Activated CD4-positive, alpha-beta memory T cell treated with anti-CD3 and anti-CD28 coated beads for 36 hours (primary cell): Measurements from ENCODE around the gene SLC15A3. TPM values are rescaled to one million over a fixed set of nuclear protein-coding genes. Genes with fewer than 3 reads are reported as not detected.

Experiments
- CTCF ChIA-PET: fragments of 350-600 bp; sonication (Branson Sonifier 250); formaldehyde crosslinking; loops from one replicate; lab custom pipeline; 2021; ENCODE audit warnings: antibody characterized with exemption, inconsistent platforms; lab: Charles Lee
- POLR2A ChIA-PET: fragments of 350-600 bp; sonication (Branson Sonifier 250); formaldehyde crosslinking; loops from one replicate; lab custom pipeline; 2021; ENCODE audit warnings: antibody characterized with exemption; lab: Charles Lee
- DNase-seq: peaks from one replicate; pipeline ENCODE4 v3.0.0-alpha.2; 2020
- H3K27ac Mint-ChIP-seq: one replicate; pipeline ENCODE4 v1.8.0; 2021; ENCODE audit warnings: mixed read lengths
- H3K27me3 Mint-ChIP-seq: one replicate; pipeline ENCODE4 v1.8.0; 2021; ENCODE audit warnings: mixed read lengths
- H3K36me3 Mint-ChIP-seq: one replicate; pipeline ENCODE4 v1.8.0; 2021; ENCODE audit warnings: mixed read lengths
- H3K4me1 Mint-ChIP-seq: one replicate; pipeline ENCODE4 v1.8.0; 2021; ENCODE audit warnings: low read depth, mixed read lengths
- H3K4me3 Mint-ChIP-seq: one replicate; pipeline ENCODE4 v1.8.0; 2021; ENCODE audit warnings: mild to moderate bottlenecking, mixed read lengths
- H3K9me3 Mint-ChIP-seq: one replicate; pipeline ENCODE4 v1.8.0; 2021; ENCODE audit warnings: mixed read lengths
- intact Hi-C: fragments of 100-400 bp; cut with micrococcal nuclease; formaldehyde crosslinking; loops from one replicate; pipeline ENCODE4 v1.15.1; 2023
- total RNA-seq, 2 experiments: library from RNA; stranded (reverse); gene quantifications; one replicate each; pipeline ENCODE4 v1.2.3, GENCODE V29; 2021

SLC15A3 gene
- total RNA-seq, 2 experiments from 2014 or later = 1.3 to 1.8 TPM

- POLR2A ChIA-PET = no interaction called here
- intact Hi-C loops = loop anchor here (5.0 to 10.0 kb wide), 2 partner anchors 33 to 415 kb away; partner anchors contain the start of genes DDB1, SLC15A3 and TKFC
- CTCF ChIA-PET = interaction anchor here (0.8 to 1.7 kb wide), 4 partner anchors 20 to 144 kb away, joined by 3 to 5 read pairs (median 4); no protein-coding TSS in a partner anchor
These were observed 32.7 kb downstream of the SLC15A3 start for GRCh38 chr11:60919320-60919719.

GRCh38 chr11:60918939-60919265 lies 33.1 kb downstream of the SLC15A3 start:
- Mint-ChIP-seq H3K4me3 (no peak overlapping the region), H3K36me3 (peaks cover 55% of the 10 kb centered on the region), H3K27ac (no peak overlapping the region), H3K9me3 (no peaks in the 10 kb centered on the region), H3K27me3 (peaks cover 3% of the 10 kb centered on the region), H3K4me1 (peaks cover 44% of the 10 kb centered on the region)
- ChIA-PET CTCF (interaction anchor here (0.8 to 1.7 kb wide), 4 partner anchors 19 to 143 kb away, joined by 3 to 5 read pairs (median 4); no protein-coding TSS in a partner anchor), POLR2A (no interaction called here)
- no peak for DNase-seq
- intact Hi-C loops = loop anchor here (5.0 to 10.0 kb wide), 2 partner anchors 33 to 416 kb away; partner anchors contain the start of genes DDB1, SLC15A3 and TKFC

More at GRCh38 chr11:60919320-60919719, 32.7 kb downstream of the SLC15A3 start:
- no peak overlapping the region for H3K27ac Mint-ChIP-seq
- peaks cover 6% of the 10 kb centered on the region for H3K27me3 Mint-ChIP-seq
- H3K9me3 Mint-ChIP-seq = no peaks in the 10 kb centered on the region
- peaks cover 53% of the 10 kb centered on the region for H3K36me3 Mint-ChIP-seq
- no peak for DNase-seq
- peaks cover 46% of the 10 kb centered on the region for H3K4me1 Mint-ChIP-seq
- H3K4me3 Mint-ChIP-seq = no peak overlapping the region

GRCh38 chr11:60918251-60918938 lies 33.6 kb downstream of the SLC15A3 start:
- CTCF ChIA-PET = interaction anchor here (0.8 to 7.4 kb wide), 6 partner anchors 16 to 143 kb away, joined by 3 to 86 read pairs (median 5); partner anchors contain the start of gene PRPF19
- Mint-ChIP-seq H3K27me3 (peaks cover 2% of the 10 kb centered on the region), H3K4me1 (peaks cover 46% of the 10 kb centered on the region), H3K4me3 (no peak overlapping the region), H3K36me3 (peaks cover 54% of the 10 kb centered on the region), H3K27ac (no peak overlapping the region), H3K9me3 (no peaks in the 10 kb centered on the region)
- intact Hi-C loops = loop anchor here (5.0 to 10.0 kb wide), 2 partner anchors 34 to 416 kb away; partner anchors contain the start of genes DDB1, SLC15A3 and TKFC
- POLR2A ChIA-PET = no interaction called here
- no peak for DNase-seq

GRCh38 chr11:60917267-60917666 lies 34.7 kb downstream of the SLC15A3 start:
- no peak overlapping the region for H3K4me3 Mint-ChIP-seq
- CTCF ChIA-PET = interaction anchor here (0.7 to 7.4 kb wide), 3 partner anchors 15 to 270 kb away, joined by 3 to 86 read pairs (median 19); partner anchors contain the start of gene PRPF19
- H3K36me3 Mint-ChIP-seq = peaks cover 45% of the 10 kb centered on the region
- intact Hi-C loops = loop anchor here (5.0 to 10.0 kb wide), 2 partner anchors 35 to 418 kb away; partner anchors contain the start of genes DDB1, SLC15A3 and TKFC
- peaks cover 56% of the 10 kb centered on the region for H3K4me1 Mint-ChIP-seq
- no peaks in the 10 kb centered on the region for H3K27me3 Mint-ChIP-seq
- no peak for DNase-seq
- no peaks in the 10 kb centered on the region for H3K9me3 Mint-ChIP-seq
- H3K27ac Mint-ChIP-seq = no peak overlapping the region
- POLR2A ChIA-PET = no interaction called here

GRCh38 chr11:60916669-60917206 lies 35.2 kb downstream of the SLC15A3 start:
- intact Hi-C loops = loop anchor here (5.0 to 10.0 kb wide), 2 partner anchors 36 to 418 kb away; partner anchors contain the start of genes DDB1, SLC15A3 and TKFC
- ChIA-PET CTCF (interaction anchor here (0.7 to 7.4 kb wide), 6 partner anchors 14 to 419 kb away, joined by 3 to 86 read pairs (median 4); partner anchors contain the start of gene PRPF19), POLR2A (interaction anchor here (4.1 kb wide), 1 partner anchor 12 kb away, joined by 26 read pairs; the partner anchor contains the start of gene PRPF19)
- DNase-seq = no peak
- Mint-ChIP-seq H3K4me3 (no peak overlapping the region), H3K36me3 (peaks cover 40% of the 10 kb centered on the region), H3K27me3 (no peaks in the 10 kb centered on the region), H3K9me3 (no peaks in the 10 kb centered on the region), H3K27ac (no peak overlapping the region), H3K4me1 (peaks cover 61% of the 10 kb centered on the region)

GRCh38 chr11:60915248-60915914 lies 36.6 kb downstream of the SLC15A3 start:
- Mint-ChIP-seq H3K9me3 (no peaks in the 10 kb centered on the region), H3K4me3 (peak overlapping the region; percentile 92), H3K36me3 (peaks cover 27% of the 10 kb centered on the region), H3K27me3 (no peaks in the 10 kb centered on the region), H3K27ac (peak overlapping the region; percentile 78), H3K4me1 (peaks cover 67% of the 10 kb centered on the region)
- DNase-seq = peak; percentile 87
- ChIA-PET POLR2A (interaction anchor here (0.7 to 4.1 kb wide), 7 partner anchors 10 to 196 kb away, joined by 3 to 26 read pairs (median 3); partner anchors contain the start of gene PRPF19), CTCF (interaction anchor here (0.6 to 7.4 kb wide), 17 partner anchors 8 to 420 kb away, joined by 3 to 86 read pairs (median 4); partner anchors contain the start of genes PRPF19 and TMEM132A)
- intact Hi-C loops = loop anchor here (1.0 to 10.0 kb wide), 8 partner anchors 9 to 419 kb away; partner anchors contain the start of genes DDB1, SLC15A3, TKFC and TMEM132A

- intact Hi-C loops = loop anchor here (1.0 to 10.0 kb wide), 9 partner anchors 8 to 420 kb away; partner anchors contain the start of genes DDB1, PRPF19, SLC15A3 and TKFC
- Mint-ChIP-seq H3K36me3 (peaks cover 20% of the 10 kb centered on the region), H3K9me3 (no peaks in the 10 kb centered on the region), H3K27ac (peak overlapping the region; percentile 78), H3K4me3 (peak overlapping the region; percentile 92), H3K4me1 (peaks cover 64% of the 10 kb centered on the region), H3K27me3 (no peaks in the 10 kb centered on the region)
- ChIA-PET CTCF (interaction anchor here (0.6 to 7.4 kb wide), 14 partner anchors 9 to 355 kb away, joined by 3 to 86 read pairs (median 4); partner anchors contain the start of genes PRPF19 and TMEM132A), POLR2A (interaction anchor here (0.8 to 4.1 kb wide), 7 partner anchors 10 to 197 kb away, joined by 3 to 26 read pairs (median 4); partner anchors contain the start of genes CD5 and PRPF19)
- DNase-seq = no peak
These were observed 37.2 kb downstream of the SLC15A3 start for GRCh38 chr11:60914633-60915247.

- intact Hi-C loops = loop anchor here (1.0 to 10.0 kb wide), 5 partner anchors 8 to 421 kb away; partner anchors contain the start of genes DDB1, PRPF19 and TKFC
- H3K4me3 Mint-ChIP-seq = peak within 1 kb of the TSS; percentile 92
- H3K4me1 Mint-ChIP-seq = peaks cover 56% of the 10 kb centered on the region
- DNase-seq = peak; percentile 92
- H3K9me3 Mint-ChIP-seq = no peaks in the 10 kb centered on the region
- peak within 1 kb of the TSS; percentile 91 for H3K27ac Mint-ChIP-seq
- peaks cover 15% of the 10 kb centered on the region for H3K36me3 Mint-ChIP-seq
- POLR2A ChIA-PET = interaction anchor here (0.9 to 4.1 kb wide), 5 partner anchors 9 to 204 kb away, joined by 3 to 26 read pairs (median 4); partner anchors contain the start of genes CD5 and PRPF19
- CTCF ChIA-PET = interaction anchor here (0.9 to 7.4 kb wide), 8 partner anchors 12 to 151 kb away, joined by 3 to 86 read pairs (median 4); partner anchors contain the start of gene PRPF19
- H3K27me3 Mint-ChIP-seq = no peaks in the 10 kb centered on the region
These were observed 38.0 kb downstream of the SLC15A3 start, which contains the start of gene TMEM109 for GRCh38 chr11:60913793-60914632. TMEM109 (plus strand) TSS chr11:60914158; CDS start chr11:60919694, 5,536 bp downstream.

- Mint-ChIP-seq H3K4me3 (no peak overlapping the region), H3K27me3 (no peaks in the 10 kb centered on the region), H3K27ac (peak overlapping the region; percentile 91), H3K4me1 (peaks cover 46% of the 10 kb centered on the region), H3K9me3 (no peaks in the 10 kb centered on the region), H3K36me3 (peaks cover 15% of the 10 kb centered on the region)
- DNase-seq = no peak
- CTCF ChIA-PET = interaction anchor here (0.9 to 7.4 kb wide), 6 partner anchors 11 to 150 kb away, joined by 3 to 86 read pairs (median 4); partner anchors contain the start of gene PRPF19
- POLR2A ChIA-PET = interaction anchor here (0.9 to 4.1 kb wide), 4 partner anchors 8 to 199 kb away, joined by 3 to 26 read pairs (median 4); partner anchors contain the start of genes CD5 and PRPF19
- intact Hi-C loops = loop anchor here (10.0 kb wide), 1 partner anchor 422 kb away; the partner anchor contains the start of genes DDB1 and TKFC
These were observed 39.0 kb downstream of the SLC15A3 start for GRCh38 chr11:60912851-60913528.
